KMS-11 (cell line): ENCODE results near the gene EMC1.
"Not testable (repeated sequence)": the region's sequence is repeated elsewhere in the genome, so short reads cannot be mapped to it uniquely, and the experiment has no call there.

Experiments used
- H2AFZ ChIP-seq: fragments of 200-600 bp; sonication (generic); 2 replicates; pipeline ENCODE4 v1.6.1; 2016; ENCODE audit warnings: antibody characterized with exemption, mixed run types, low read depth
- H3K27ac ChIP-seq: fragments of 200-600 bp; sonication (generic); 2 replicates; pipeline ENCODE4 v1.6.1; 2016; ENCODE audit warnings: mild to moderate bottlenecking, mixed run types
- H3K27me3 ChIP-seq: fragments of 200-600 bp; sonication (generic); 2 replicates; pipeline ENCODE4 v1.6.1; 2017; ENCODE audit warnings: mild to moderate bottlenecking, low read depth, mixed run types, moderate library complexity; ENCODE audit not compliant: insufficient read depth
- H3K36me3 ChIP-seq: fragments of 200-600 bp; sonication (generic); 2 replicates; pipeline ENCODE4 v1.6.1; 2017; ENCODE audit warnings: mild to moderate bottlenecking, mixed run types; ENCODE audit not compliant: insufficient read depth
- H3K4me1 ChIP-seq: fragments of 200-600 bp; sonication (generic); 2 replicates; pipeline ENCODE4 v1.6.1; 2016; ENCODE audit warnings: mild to moderate bottlenecking, low read depth, mixed run types; ENCODE audit not compliant: poor library complexity, severe bottlenecking
- H3K4me2 ChIP-seq: fragments of 200-600 bp; sonication (generic); 2 replicates; pipeline ENCODE4 v1.7.0; 2016; ENCODE audit warnings: mild to moderate bottlenecking, mixed run types
- H3K4me3 ChIP-seq: fragments of 200-600 bp; sonication (generic); IDR thresholded peaks from 2 replicates; pipeline ENCODE4 v1.6.1; 2017; ENCODE audit warnings: low read depth, low read length, mixed read lengths; ENCODE audit not compliant: insufficient read depth
- H3K79me2 ChIP-seq: fragments of 200-600 bp; sonication (generic); 2 replicates; pipeline ENCODE4 v1.6.1; 2016; ENCODE audit warnings: low read depth, mixed run types; ENCODE audit not compliant: insufficient read depth
- H3K9ac ChIP-seq: fragments of 200-600 bp; sonication (generic); 2 replicates; pipeline ENCODE4 v1.6.1; 2016; ENCODE audit warnings: mild to moderate bottlenecking, mixed run types
- H4K20me1 ChIP-seq: fragments of 200-600 bp; sonication (generic); 2 replicates; pipeline ENCODE4 v1.6.1; 2016; ENCODE audit warnings: mild to moderate bottlenecking, mixed run types; ENCODE audit not compliant: insufficient read depth
- CTCF ChIP-seq: fragments of 200-600 bp; sonication (generic); conservative IDR thresholded peaks from 2 replicates; pipeline ENCODE4 v1.6.1; 2017; ENCODE audit warnings: low read depth, mild to moderate bottlenecking, antibody characterized with exemption, low read length, moderate library complexity, mixed read lengths

Gene EMC1

DNA sequence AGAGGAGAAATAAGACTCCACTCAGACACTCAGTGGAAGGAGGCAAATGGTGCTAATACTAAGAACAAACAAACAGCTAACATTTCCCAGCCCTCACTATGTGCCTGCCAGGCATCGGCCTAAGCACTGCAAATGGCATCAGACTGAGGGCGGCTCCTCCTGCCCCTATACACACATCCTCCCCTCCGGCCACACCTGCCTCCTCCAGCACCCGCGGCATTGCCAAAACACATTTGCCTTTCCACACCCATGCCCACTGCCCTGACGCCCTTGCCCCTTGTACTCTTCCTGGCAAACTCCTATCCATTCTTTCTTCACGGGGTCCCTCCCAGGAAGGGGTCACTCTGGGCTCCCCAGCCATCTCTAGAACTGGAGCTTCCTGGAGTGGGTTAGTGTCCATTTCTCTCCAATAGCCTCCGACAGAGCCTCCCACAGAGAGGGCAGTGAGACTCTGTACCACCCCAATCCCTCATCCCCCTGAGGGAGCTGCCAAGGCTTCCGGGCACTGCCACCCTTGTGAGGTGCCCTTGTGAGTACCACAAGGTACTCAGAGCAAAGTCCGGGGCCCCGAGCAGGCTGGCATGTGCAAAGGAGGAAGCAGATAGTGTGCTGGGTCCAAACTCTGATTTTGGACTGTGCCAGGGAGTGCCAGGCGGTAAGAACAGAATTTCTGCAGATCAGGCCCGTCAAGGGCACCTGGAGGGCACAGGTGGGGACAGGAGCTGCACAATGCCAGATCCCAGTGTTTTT lies 36.3 kb upstream of the EMC1 start:
- H3K4me3 ChIP-seq, result no peak overlapping the region
- no peak overlapping the region for H3K27ac ChIP-seq
- no peak overlapping the region for H3K9ac ChIP-seq
- H3K27me3 ChIP-seq, result no peaks in the 10 kb centered on the region
- no peaks in the 10 kb centered on the region for H3K36me3 ChIP-seq
- H3K79me2 ChIP-seq, result no peaks in the 10 kb centered on the region
- H2AFZ ChIP-seq, result no peak overlapping the region
- no peaks in the 10 kb centered on the region for H4K20me1 ChIP-seq
- no peak overlapping the region for H3K4me2 ChIP-seq
- H3K4me1 ChIP-seq, result no peaks in the 10 kb centered on the region
- TF ChIP-seq CTCF, result no peak

DNA sequence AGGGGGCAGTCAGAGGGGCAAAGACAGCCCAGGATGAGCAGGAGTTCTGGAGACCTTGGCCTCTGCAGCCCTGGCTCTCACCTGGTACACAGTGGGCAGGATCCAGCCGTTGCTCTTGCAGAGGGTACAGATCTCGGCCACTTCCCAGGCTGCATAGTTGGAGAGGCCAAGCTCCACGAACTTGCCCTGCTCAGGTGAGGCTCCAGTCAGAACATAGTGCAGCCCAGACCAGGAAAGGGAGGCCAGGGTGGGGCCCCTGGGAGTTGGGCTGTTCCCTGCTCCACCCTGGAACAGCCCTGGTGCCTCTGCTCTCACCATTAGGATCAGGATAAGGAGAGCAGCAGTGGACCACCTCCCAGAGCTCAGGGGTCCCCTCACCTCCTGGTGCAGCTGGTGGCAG lies 34.5 kb upstream of the EMC1 start:
- H3K4me1 ChIP-seq, H4K20me1 ChIP-seq, H2AFZ ChIP-seq, H3K36me3 ChIP-seq, H3K79me2 ChIP-seq, H3K4me3 ChIP-seq, H3K27me3 ChIP-seq, H3K27ac ChIP-seq, H3K9ac ChIP-seq, H3K4me2 ChIP-seq: not testable (repeated sequence)

DNA sequence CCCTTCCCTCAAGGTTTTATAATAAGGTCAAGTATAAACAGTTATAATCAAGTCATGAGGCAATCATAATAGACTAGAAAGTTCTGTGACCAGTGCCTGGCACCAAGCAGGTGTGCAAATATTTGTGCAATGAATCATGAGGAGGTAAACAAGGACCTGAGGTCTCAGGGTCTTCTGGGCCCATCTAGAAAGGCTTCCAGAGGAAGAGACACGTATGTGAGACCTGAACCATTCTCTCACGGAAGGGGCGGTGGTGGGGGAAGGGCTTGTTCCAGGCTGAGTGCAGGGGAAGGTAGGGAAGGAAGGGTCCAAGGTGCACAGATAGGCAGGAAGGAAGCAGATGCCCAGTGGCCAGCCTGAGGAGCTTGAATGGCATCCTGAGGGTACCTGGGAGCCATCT lies 34.0 kb upstream of the EMC1 start:
- H3K9ac ChIP-seq, H4K20me1 ChIP-seq, H2AFZ ChIP-seq, H3K4me3 ChIP-seq, H3K4me1 ChIP-seq, H3K27ac ChIP-seq, H3K4me2 ChIP-seq, H3K27me3 ChIP-seq, H3K36me3 ChIP-seq, H3K79me2 ChIP-seq: not testable (repeated sequence)

DNA sequence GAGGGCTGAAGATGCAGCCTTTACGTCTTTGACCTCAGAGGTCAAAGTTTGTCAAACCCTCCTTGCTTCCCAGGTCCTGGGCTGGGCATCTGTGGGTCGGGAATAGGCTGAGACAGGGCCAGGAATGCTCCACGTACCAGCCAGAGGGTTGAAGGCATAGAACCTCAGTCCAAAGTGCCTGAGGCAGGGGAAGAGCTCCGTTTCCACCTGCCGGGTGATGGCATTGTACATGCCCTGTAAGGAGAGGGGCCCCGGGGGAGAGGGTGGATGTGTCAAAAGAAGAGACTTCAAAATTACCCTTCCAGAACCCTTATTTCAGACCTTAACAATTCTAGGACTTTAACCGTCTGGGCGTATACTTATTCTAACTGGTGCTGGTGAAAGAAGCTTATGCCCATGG lies 33.6 kb upstream of the EMC1 start:
- Histone ChIP-seq H2AFZ (no peak overlapping the region), H4K20me1 (no peaks in the 10 kb centered on the region), H3K4me1 (no peaks in the 10 kb centered on the region), H3K27ac (no peak overlapping the region), H3K79me2 (no peaks in the 10 kb centered on the region), H3K4me3 (no peak overlapping the region), H3K9ac (no peak overlapping the region), H3K4me2 (no peak overlapping the region), H3K36me3 (no peaks in the 10 kb centered on the region), H3K27me3 (no peaks in the 10 kb centered on the region)
- TF ChIP-seq CTCF, result no peak

DNA sequence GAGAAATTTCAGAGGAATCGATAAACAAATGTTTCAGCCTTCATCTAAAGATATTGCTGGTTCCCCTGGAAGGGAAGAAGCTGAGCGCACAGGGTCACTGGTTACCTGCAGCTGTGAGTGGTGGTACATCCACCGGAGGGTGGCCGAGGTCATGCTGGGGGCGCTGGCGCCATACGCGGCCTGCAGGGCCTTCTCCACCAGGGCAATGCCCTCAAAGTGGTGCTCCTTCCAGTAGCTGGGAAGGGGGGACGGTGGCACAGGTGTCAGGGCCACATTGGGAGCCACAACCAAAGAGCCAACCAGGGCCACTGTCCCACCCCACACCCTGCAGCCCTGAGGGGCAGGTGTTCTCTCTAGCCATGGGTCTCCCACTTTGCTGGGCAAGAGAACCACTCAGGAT lies 32.6 kb upstream of the EMC1 start:
- no peak overlapping the region for H3K9ac ChIP-seq
- no peak overlapping the region for H3K27ac ChIP-seq
- H3K4me3 ChIP-seq, result no peak overlapping the region
- no peak for TF ChIP-seq CTCF
- no peaks in the 10 kb centered on the region for H3K36me3 ChIP-seq
- H3K27me3 ChIP-seq, result no peaks in the 10 kb centered on the region
- no peaks in the 10 kb centered on the region for H3K4me1 ChIP-seq
- H4K20me1 ChIP-seq, result no peaks in the 10 kb centered on the region
- no peak overlapping the region for H2AFZ ChIP-seq
- H3K4me2 ChIP-seq, result no peak overlapping the region
- H3K79me2 ChIP-seq, result no peaks in the 10 kb centered on the region
